Nephron (organoid): ENCODE data around the gene SLC38A11.

Source experiments
- H3K27ac Mint-ChIP-seq, 3 experiments: 2 replicates each; pipeline ENCODE4 v1.8.0; 2020; ENCODE audit warnings: mixed read lengths in 3 of 3, mild to moderate bottlenecking in 2 of 3, moderate library complexity in 1 of 3
- H3K27me3 Mint-ChIP-seq: 2 replicates; pipeline ENCODE4 v1.8.0; 2021; ENCODE audit warnings: low read depth, mild to moderate bottlenecking, moderate library complexity, mixed read lengths
- H3K36me3 Mint-ChIP-seq: 2 replicates; pipeline ENCODE4 v1.8.0; 2020; ENCODE audit warnings: low read depth, mixed read lengths
- H3K4me1 Mint-ChIP-seq: 2 replicates; pipeline ENCODE4 v1.8.0; 2020; ENCODE audit warnings: mixed read lengths
- H3K4me3 Mint-ChIP-seq, 3 experiments: 2 replicates each; pipeline ENCODE4 v1.8.0; 2020; ENCODE audit warnings: mild to moderate bottlenecking in 3 of 3, mixed read lengths in 3 of 3, moderate library complexity in 2 of 3
- H3K9me3 Mint-ChIP-seq: 2 replicates; pipeline ENCODE4 v1.8.0; 2020; ENCODE audit warnings: mixed read lengths
- TF ChIP-seq, protein P1 (sequence below), 3 experiments: fragments of 200-600 bp; sonication (generic); IDR thresholded peaks; one replicate each; pipeline ENCODE4 v1.5.0; 2021; ENCODE audit warnings: antibody characterized with exemption in 3 of 3; ENCODE audit not compliant: unreplicated experiment in 3 of 3

SLC38A11 gene

DNA sequence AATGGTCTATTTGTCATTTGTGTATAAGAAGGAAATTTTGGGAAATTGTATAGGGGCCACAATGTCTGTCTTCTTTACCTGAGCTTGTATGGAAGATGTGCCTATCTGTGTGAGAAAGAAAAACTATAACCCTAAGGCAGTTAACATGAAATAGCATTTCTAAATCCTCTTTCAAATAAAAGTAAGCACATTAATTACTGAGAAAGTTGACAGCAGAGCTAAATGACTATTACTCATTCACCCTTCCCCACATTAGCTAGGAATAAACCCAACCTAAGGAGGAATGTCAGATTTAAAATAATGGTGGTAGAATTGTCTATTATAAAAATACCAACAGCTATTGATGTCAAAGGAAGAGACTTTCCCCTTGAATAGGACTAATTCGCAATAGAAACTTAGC, 56.2 kb downstream of the SLC38A11 start:
- H3K27ac Mint-ChIP-seq = no peak overlapping the region
- peaks cover 12% of the 10 kb centered on the region for H3K4me1 Mint-ChIP-seq
- no peaks in the 10 kb centered on the region for H3K36me3 Mint-ChIP-seq
- no peak overlapping the region for H3K4me3 Mint-ChIP-seq
- TF ChIP-seq, protein P1, sequence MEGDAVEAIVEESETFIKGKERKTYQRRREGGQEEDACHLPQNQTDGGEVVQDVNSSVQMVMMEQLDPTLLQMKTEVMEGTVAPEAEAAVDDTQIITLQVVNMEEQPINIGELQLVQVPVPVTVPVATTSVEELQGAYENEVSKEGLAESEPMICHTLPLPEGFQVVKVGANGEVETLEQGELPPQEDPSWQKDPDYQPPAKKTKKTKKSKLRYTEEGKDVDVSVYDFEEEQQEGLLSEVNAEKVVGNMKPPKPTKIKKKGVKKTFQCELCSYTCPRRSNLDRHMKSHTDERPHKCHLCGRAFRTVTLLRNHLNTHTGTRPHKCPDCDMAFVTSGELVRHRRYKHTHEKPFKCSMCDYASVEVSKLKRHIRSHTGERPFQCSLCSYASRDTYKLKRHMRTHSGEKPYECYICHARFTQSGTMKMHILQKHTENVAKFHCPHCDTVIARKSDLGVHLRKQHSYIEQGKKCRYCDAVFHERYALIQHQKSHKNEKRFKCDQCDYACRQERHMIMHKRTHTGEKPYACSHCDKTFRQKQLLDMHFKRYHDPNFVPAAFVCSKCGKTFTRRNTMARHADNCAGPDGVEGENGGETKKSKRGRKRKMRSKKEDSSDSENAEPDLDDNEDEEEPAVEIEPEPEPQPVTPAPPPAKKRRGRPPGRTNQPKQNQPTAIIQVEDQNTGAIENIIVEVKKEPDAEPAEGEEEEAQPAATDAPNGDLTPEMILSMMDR (IDR thresholded peaks at IDR 0.05; ENCODE audit: unreplicated experiment in 3 of 3) = no peak
- peaks cover 5% of the 10 kb centered on the region for H3K27me3 Mint-ChIP-seq
- H3K9me3 Mint-ChIP-seq = peaks cover 7% of the 10 kb centered on the region

DNA sequence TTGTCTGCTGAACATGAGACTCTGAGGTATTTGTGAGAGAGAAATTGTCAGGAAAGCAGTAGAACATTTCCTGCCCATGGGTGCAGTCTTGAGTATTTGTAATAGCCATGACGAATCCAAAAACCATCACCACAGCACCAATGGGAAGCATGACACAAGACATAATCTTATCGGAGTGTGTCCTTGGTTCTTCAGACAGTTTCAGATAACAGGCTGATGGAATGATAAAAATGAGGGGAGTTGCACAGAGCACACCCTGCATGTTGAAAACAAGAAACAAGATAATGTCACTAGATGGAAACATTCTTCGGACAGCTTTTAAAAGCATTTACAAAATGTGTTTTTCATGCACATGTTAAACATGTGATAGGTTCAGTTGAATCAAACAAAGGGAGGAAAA, 56.9 kb downstream of the SLC38A11 start:
- Mint-ChIP-seq H3K27me3 (peaks cover 5% of the 10 kb centered on the region), H3K4me3 (no peak overlapping the region), H3K27ac (no peak overlapping the region), H3K36me3 (no peaks in the 10 kb centered on the region), H3K9me3 (peaks cover 7% of the 10 kb centered on the region), H3K4me1 (peaks cover 6% of the 10 kb centered on the region)
- TF ChIP-seq, protein P1 (IDR thresholded peaks at IDR 0.05; ENCODE audit: unreplicated experiment in 3 of 3) = no peak

DNA sequence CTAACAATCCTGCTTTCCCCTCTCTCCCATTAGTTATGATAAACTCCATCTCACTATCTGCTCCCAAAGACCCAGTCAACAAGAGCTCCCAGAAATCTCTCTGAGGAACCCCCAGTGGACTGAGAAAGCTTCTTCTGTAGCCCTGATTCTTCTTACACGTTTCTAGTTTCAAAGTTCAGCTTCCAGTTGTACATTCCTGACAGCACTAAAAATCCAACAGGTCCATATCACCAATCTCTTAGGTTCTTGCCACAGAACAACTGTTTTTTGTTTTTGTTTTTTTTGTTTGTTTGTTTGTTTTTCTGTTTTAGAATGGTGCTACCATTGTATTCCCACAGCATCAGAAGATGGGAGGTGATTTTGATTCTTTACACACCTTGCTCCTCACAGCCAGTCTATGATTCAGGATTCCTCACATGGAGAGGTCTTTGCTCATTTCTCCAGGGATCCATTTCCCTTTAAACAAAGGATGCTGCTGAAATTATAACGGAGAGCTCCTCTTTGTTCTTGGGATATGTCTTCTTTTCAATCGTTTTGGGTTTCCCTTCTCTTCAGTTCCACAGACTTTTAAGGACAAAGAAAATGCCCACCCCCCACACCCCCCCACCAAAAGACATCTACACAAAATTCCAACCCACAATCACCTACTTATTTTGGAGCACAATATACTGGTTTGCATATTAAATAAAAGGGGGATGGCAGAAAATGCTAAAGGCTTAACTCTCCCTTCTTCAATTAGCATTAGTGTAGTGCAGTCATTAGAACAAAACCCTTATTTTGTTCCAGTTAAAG, 57.7 kb downstream of the SLC38A11 start:
- H3K9me3 Mint-ChIP-seq = peaks cover 7% of the 10 kb centered on the region
- peaks cover 5% of the 10 kb centered on the region for H3K27me3 Mint-ChIP-seq
- H3K27ac Mint-ChIP-seq = no peak overlapping the region
- TF ChIP-seq, protein P1 (IDR thresholded peaks at IDR 0.05; ENCODE audit: unreplicated experiment in 3 of 3) = no peak
- H3K4me1 Mint-ChIP-seq = no peaks in the 10 kb centered on the region
- no peak overlapping the region for H3K4me3 Mint-ChIP-seq
- H3K36me3 Mint-ChIP-seq = no peaks in the 10 kb centered on the region

DNA sequence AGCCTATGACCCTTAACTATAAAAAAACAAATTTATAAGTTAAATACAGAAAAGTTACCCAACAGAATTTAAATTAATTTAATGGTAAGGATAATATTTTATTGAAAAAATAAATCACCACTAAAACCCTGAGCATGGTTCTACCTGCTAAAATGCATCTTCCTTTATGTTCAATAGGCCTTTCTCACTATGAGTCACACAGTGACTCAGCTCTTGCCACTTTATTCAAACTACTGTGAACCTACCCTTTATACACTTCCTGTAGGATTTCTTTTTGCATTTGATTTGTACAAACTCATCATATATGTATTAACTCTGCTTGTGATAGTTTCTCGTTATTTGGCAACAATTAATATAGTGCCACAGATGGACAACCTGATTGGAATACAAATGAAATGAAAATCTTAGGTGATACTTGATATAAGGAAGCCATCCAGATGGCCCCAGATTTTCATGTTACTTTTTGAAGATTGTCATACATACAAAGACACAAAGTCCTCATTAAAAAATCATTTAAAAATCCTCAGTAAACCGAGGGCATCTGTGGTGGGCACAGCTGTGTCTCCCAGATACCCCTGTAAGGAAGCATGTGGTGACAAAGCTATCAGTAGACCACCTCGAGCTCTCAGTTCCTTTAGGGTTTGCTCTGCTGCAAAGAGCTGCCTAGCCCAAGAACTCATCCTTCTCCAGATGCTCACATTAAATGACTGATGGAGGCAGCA, 58.5 kb downstream of the SLC38A11 start:
- no peak overlapping the region for H3K4me3 Mint-ChIP-seq

DNA sequence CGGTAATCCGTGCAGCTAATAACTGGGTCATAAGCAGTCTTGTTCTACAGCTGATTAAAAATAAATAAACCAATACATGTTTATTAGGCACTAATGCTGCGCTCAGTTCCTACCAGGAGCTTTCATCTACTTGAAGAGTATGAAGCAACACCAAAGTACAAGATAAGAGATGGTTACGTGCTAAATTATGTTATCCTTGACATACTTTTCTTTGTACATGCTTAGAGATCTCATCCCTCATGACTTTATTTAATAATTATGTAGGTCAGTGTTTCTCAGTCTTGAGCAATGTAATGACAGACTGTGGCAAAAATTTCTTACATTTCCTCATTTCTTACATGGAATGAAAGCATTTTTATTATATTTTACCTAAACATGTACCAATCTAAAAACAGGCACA, 59.1 kb downstream of the SLC38A11 start:
- Mint-ChIP-seq H3K4me1 (peaks cover 6% of the 10 kb centered on the region), H3K9me3 (peaks cover 7% of the 10 kb centered on the region), H3K27me3 (peaks cover 5% of the 10 kb centered on the region), H3K36me3 (no peaks in the 10 kb centered on the region), H3K4me3 (no peak overlapping the region), H3K27ac (no peak overlapping the region)
- TF ChIP-seq, protein P1 (IDR thresholded peaks at IDR 0.05; ENCODE audit: unreplicated experiment in 3 of 3) = no peak

More for the DNA sequence above, 58.5 kb downstream of the SLC38A11 start:
- Mint-ChIP-seq H3K27ac (no peak overlapping the region), H3K9me3 (peaks cover 7% of the 10 kb centered on the region), H3K27me3 (peaks cover 5% of the 10 kb centered on the region), H3K36me3 (no peaks in the 10 kb centered on the region), H3K4me1 (peaks cover under 1% of the 10 kb centered on the region)
- TF ChIP-seq, protein P1 (IDR thresholded peaks at IDR 0.05; ENCODE audit: unreplicated experiment in 3 of 3) = no peak
